ENCODE measurements around the gene ISX.

- TF ChIP-seq, protein P1, sequence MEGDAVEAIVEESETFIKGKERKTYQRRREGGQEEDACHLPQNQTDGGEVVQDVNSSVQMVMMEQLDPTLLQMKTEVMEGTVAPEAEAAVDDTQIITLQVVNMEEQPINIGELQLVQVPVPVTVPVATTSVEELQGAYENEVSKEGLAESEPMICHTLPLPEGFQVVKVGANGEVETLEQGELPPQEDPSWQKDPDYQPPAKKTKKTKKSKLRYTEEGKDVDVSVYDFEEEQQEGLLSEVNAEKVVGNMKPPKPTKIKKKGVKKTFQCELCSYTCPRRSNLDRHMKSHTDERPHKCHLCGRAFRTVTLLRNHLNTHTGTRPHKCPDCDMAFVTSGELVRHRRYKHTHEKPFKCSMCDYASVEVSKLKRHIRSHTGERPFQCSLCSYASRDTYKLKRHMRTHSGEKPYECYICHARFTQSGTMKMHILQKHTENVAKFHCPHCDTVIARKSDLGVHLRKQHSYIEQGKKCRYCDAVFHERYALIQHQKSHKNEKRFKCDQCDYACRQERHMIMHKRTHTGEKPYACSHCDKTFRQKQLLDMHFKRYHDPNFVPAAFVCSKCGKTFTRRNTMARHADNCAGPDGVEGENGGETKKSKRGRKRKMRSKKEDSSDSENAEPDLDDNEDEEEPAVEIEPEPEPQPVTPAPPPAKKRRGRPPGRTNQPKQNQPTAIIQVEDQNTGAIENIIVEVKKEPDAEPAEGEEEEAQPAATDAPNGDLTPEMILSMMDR (IDR thresholded peaks at IDR 0.05 in 8 of 11, conservative IDR thresholded peaks at IDR 0.05 in 3 of 11): no peak
- TF ChIP-seq POLR2A (IDR thresholded peaks at IDR 0.05) (no peak), POLR2AphosphoS5 (IDR thresholded peaks at IDR 0.05) (no peak)
These were observed 44.8 kb upstream of the ISX start for GRCh38 chr22:35021161-35021560.
